ENCODE measurements around the gene NUP153.

DNA sequence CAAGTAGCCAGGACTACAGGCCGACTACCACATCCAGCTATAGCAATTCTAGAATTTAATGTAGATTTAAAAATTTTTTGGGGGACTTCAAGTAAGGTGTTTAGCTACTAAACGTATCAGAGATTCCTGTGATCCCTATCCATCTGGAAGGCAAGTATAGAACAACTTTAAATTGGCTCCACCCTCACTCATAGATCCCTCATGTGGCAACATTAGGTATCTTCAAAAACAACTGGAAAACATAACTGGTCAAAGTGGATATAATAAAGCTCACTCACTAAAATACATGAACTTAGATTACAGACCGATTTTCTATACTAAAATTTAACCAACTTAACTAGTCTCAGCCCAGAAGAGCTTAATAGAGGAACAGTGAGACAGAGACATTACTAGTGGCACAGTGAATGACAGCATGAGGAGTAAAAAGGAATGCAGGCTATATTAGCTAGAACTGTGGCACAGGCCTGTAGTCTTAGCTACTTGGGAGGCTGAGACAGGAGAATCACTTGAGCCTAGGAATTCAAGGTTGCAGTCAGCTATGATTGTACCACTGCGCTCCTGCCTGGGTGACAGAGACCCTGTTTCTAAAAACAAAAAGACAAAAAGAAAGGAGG, 14.7 kb downstream of the NUP153 start:
- TF ChIP-seq TAF1 (IDR thresholded peaks at IDR 0.05; ENCODE audit: low read depth, low read length) (no peak), POLR2A (IDR thresholded peaks at IDR 0.05; ENCODE audit: low read depth, low read length) (no peak)
